Retinal pigment epithelial cell (primary cell): ENCODE data around the gene SIK3.

Source experiments
- DNase-seq: peaks from one replicate; pipeline ENCODE4 v3.0.0-alpha.2; 2010; ENCODE audit warnings: low read depth
- H3K4me3 ChIP-seq: 2 replicates; pipeline ENCODE4 v1.5.1; 2011; ENCODE audit warnings: mild to moderate bottlenecking, low read length, control low read depth, moderate library complexity
- TF ChIP-seq, protein P1 (sequence below): conservative IDR thresholded peaks from 2 replicates; pipeline ENCODE4 v1.5.1; 2011; ENCODE audit warnings: low read depth, low read length, control low read depth, inconsistent platforms

SIK3 gene

GRCh38 chr11:116851626-116852025, 246.6 kb downstream of the SIK3 start:
- H3K4me3 ChIP-seq = no peak overlapping the region
- TF ChIP-seq, protein P1, sequence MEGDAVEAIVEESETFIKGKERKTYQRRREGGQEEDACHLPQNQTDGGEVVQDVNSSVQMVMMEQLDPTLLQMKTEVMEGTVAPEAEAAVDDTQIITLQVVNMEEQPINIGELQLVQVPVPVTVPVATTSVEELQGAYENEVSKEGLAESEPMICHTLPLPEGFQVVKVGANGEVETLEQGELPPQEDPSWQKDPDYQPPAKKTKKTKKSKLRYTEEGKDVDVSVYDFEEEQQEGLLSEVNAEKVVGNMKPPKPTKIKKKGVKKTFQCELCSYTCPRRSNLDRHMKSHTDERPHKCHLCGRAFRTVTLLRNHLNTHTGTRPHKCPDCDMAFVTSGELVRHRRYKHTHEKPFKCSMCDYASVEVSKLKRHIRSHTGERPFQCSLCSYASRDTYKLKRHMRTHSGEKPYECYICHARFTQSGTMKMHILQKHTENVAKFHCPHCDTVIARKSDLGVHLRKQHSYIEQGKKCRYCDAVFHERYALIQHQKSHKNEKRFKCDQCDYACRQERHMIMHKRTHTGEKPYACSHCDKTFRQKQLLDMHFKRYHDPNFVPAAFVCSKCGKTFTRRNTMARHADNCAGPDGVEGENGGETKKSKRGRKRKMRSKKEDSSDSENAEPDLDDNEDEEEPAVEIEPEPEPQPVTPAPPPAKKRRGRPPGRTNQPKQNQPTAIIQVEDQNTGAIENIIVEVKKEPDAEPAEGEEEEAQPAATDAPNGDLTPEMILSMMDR = no peak
- no peak for DNase-seq

GRCh38 chr11:116849486-116849885, 248.7 kb downstream of the SIK3 start:
- TF ChIP-seq, protein P1 = no peak
- DNase-seq = no peak

GRCh38 chr11:116849060-116849459, 249.2 kb downstream of the SIK3 start:
- DNase-seq = no peak
- TF ChIP-seq, protein P1 = no peak
- H3K4me3 ChIP-seq = no peak overlapping the region

More at GRCh38 chr11:116849486-116849885, 248.7 kb downstream of the SIK3 start:
- no peak overlapping the region for H3K4me3 ChIP-seq

DNA sequence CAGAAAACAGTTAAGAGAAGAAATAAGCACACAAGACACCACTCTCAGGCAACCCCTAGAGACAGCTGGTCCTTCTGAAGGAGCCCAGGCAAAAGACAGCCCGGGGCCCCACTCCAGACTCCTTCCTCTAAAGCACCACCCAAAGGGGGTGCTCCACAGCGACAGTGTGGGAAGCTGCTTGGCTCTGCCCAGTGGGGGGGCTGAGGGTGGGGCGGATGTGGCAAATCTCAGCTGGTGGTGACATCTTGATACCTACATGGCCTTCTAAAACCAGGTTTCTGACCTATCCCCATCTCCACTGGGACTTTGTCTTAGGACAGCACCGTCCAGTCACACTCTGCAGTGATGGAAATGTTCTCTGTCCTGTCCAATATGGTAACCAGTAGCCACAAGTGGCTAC, 250.6 kb downstream of the SIK3 start:
- no peak overlapping the region for H3K4me3 ChIP-seq
- TF ChIP-seq, protein P1 = no peak
- DNase-seq = no peak

- no peak overlapping the region for H3K4me3 ChIP-seq
- DNase-seq = no peak
- TF ChIP-seq, protein P1 = no peak
Observed at GRCh38 chr11:116844722-116845121, 253.5 kb downstream of the SIK3 start.

DNA sequence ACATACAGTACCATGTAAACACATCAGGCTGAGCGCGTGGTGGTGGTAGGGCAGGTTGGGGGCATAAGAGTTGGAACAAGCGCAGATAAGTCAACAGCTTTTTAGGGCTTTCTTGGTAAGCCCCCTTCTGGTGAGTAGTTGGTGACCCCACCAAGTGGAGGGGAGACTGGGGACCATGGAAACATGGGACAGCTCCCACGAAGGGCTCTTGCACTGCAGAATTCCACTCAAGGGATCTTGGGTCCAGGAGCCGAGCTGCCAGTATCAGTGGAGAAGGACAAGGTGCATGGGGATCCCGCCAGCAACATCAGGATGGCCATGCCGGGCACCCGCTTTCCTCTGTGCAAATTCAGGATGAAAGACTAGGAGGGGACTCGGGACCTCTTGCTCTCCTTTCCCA, 254.6 kb downstream of the SIK3 start:
- H3K4me3 ChIP-seq = no peak overlapping the region
- DNase-seq = no peak
- TF ChIP-seq, protein P1 = no peak

DNA sequence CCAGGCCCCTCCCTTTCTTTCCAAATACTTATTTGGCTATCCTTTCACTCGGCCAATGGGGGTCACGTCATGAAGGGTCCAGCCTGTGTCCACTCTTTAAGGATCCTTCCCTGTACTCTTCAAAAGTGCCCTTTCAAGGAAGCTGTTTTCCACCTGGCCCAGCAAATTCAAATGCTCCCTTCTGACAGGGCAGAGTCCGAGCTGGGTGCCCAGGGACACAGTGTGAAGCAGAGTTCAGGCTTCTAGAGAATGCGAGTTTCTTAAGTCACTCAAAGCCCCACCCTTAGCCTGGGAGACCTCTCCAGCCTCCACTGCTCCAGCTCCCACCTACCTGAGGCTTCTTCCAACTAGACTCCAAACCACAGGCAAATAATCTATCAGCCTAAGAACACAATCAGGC, 255.3 kb downstream of the SIK3 start:
- TF ChIP-seq, protein P1 = no peak
- peak; percentile 2 for DNase-seq
- no peak overlapping the region for H3K4me3 ChIP-seq
